NCI-H1417 (cell line): ENCODE data around the gene U2AF1L4.

Source experiments
- DNase-seq, 3 experiments: peaks; one replicate each; lab custom pipeline; 2025; lab: John Stamatoyannopoulos, UW

The U2AF1L4 gene

GRCh38 chr19:35745328-35746086 is at the start of gene U2AF1L4, which contains the start of gene PSENEN:
Gene U2AF1L4, minus strand, starts transcription at chr19:35745418. Its CDS starts 27 bp downstream, at chr19:35745391.
Gene PSENEN, plus strand, starts transcription at chr19:35745651. Its CDS starts 280 bp downstream, at chr19:35745931.
- peak; percentile 97 to 100 (median 99) for DNase-seq

GRCh38 chr19:35793381-35794165 is 48.4 kb upstream of the U2AF1L4 start:
- DNase-seq, result no peak

GRCh38 chr19:35792888-35793287 is 47.7 kb upstream of the U2AF1L4 start:
- no peak for DNase-seq

GRCh38 chr19:35792312-35792711 is 47.1 kb upstream of the U2AF1L4 start:
- no peak for DNase-seq

- no peak for DNase-seq
Observed at GRCh38 chr19:35791814-35792279, 46.6 kb upstream of the U2AF1L4 start.

GRCh38 chr19:35790981-35791813 is 46.0 kb upstream of the U2AF1L4 start:
- DNase-seq, result peak in 2 of 3 experiments; percentile 37 to 56

GRCh38 chr19:35789978-35790944 is 45.0 kb upstream of the U2AF1L4 start:
- DNase-seq, result no peak

- no peak for DNase-seq
Observed at GRCh38 chr19:35789195-35789977, 44.2 kb upstream of the U2AF1L4 start.

- DNase-seq, result no peak
Observed at GRCh38 chr19:35788205-35788960, 43.2 kb upstream of the U2AF1L4 start.

- no peak for DNase-seq
Observed at GRCh38 chr19:35787227-35787799, 42.1 kb upstream of the U2AF1L4 start.

GRCh38 chr19:35786299-35787160 is 41.3 kb upstream of the U2AF1L4 start:
- DNase-seq, result no peak

GRCh38 chr19:35785339-35785627 is 40.1 kb upstream of the U2AF1L4 start:
- no peak for DNase-seq

GRCh38 chr19:35784503-35785338 is 39.5 kb upstream of the U2AF1L4 start:
- no peak for DNase-seq

- DNase-seq, result no peak
Observed at GRCh38 chr19:35783469-35784434, 38.5 kb upstream of the U2AF1L4 start.

- no peak for DNase-seq
Observed at GRCh38 chr19:35782589-35782988, 37.4 kb upstream of the U2AF1L4 start.

- DNase-seq, result no peak
Observed at GRCh38 chr19:35781650-35782049, 36.4 kb upstream of the U2AF1L4 start.
